Esophagus squamous epithelium (tissue), 5 donors: ENCODE results near the gene HECTD1. TPM values are rescaled to one million over a fixed set of nuclear protein-coding genes. Genes with fewer than 3 reads are reported as not detected.
"Not testable (repeated sequence)": the region's sequence is repeated elsewhere in the genome, so short reads cannot be mapped to it uniquely, and the experiment has no call there.

Source experiments
- DNase-seq: peaks from one replicate; lab custom pipeline; 2025; lab: John Stamatoyannopoulos, UW
- H3K27ac ChIP-seq, 4 donors: fragments of 200-600 bp; sonication (generic); one replicate each; pipeline ENCODE4 v1.5.1; 2016 to 2019; ENCODE audit warnings: mild to moderate bottlenecking in 1 of 4
- H3K27me3 ChIP-seq, 4 donors: fragments of 200-600 bp; sonication (generic); 1 replicate in 3 of 4; 2 replicates in 1 of 4; pipeline versions ENCODE4 v1.5.1 to v1.6.0; 2017 to 2021; ENCODE audit warnings: antibody characterized with exemption in 1 of 4
- H3K36me3 ChIP-seq, 3 donors: fragments of 200-600 bp; sonication (generic); one replicate each; pipeline ENCODE4 v1.5.1; 2016 to 2019
- H3K4me1 ChIP-seq, 3 donors: fragments of 200-600 bp; sonication (generic); one replicate each; pipeline ENCODE4 v1.5.1; 2017 to 2019
- H3K4me3 ChIP-seq, 4 donors: fragments of 200-600 bp; sonication (generic); 1 replicate in 3 of 4; 2 replicates in 1 of 4; pipeline ENCODE4 v1.5.1; 2016 to 2019; ENCODE audit warnings: mild to moderate bottlenecking in 2 of 4, moderate library complexity in 1 of 4
- H3K9me3 ChIP-seq, 3 donors: fragments of 200-600 bp; sonication (generic); one replicate each; pipeline ENCODE4 v1.5.1; 2016 to 2019
- CTCF ChIP-seq, 6 experiments: fragments of 450-650 bp in 4 of 6; fragments of 200-600 bp in 2 of 6; sonication (generic) in 2 of 6; IDR thresholded peaks; one replicate each; pipeline ENCODE4 v1.5.1; 2016 to 2019; ENCODE audit warnings: antibody characterized with exemption in 6 of 6, mild to moderate bottlenecking in 4 of 6, moderate library complexity in 4 of 6
- POLR2A ChIP-seq, 4 donors: fragments of 450-650 bp; IDR thresholded peaks; one replicate each; pipeline ENCODE4 v1.6.1; 2017; ENCODE audit warnings: antibody characterized with exemption in 4 of 4, mild to moderate bottlenecking in 4 of 4, moderate library complexity in 3 of 4
- WGBS, 2 donors: methylation state at CpG; one replicate each; pipeline ENCODE4 v1.1.5; 2018; 5-methylcytosine and 5-hydroxymethylcytosine counted together
- intact Hi-C: fragments of 100-400 bp; cut with DNase I; formaldehyde crosslinking; loops from one replicate; pipeline ENCODE4 v1.15.0; 2022
- total RNA-seq, 4 donors: library from RNA; depleted of rRNA; stranded (reverse); fragments of >200 nt; gene quantifications; one replicate each; pipeline ENCODE4 v1.1.0, GENCODE V29; 2016
- donor health status: DM: yes; HTN: yes; CAD: no.

The HECTD1 gene
- total RNA-seq, 4 donors from 2014 or later, result 175 to 250 (median 194) TPM

GRCh38 chr14:31096255-31096654, 111.3 kb downstream of the HECTD1 start:
- Histone ChIP-seq H3K4me3 (no peak overlapping the region), H3K4me1 (peaks cover 0 to 10% (median 0%) of the 10 kb centered on the region in 3 donors), H3K36me3 (peaks cover 12 to 49% (median 12%) of the 10 kb centered on the region in 3 donors), H3K27me3 (no peaks in the 10 kb centered on the region), H3K9me3 (no peaks in the 10 kb centered on the region), H3K27ac (no peak overlapping the region)
- intact Hi-C loops, result no loop called here
- no peak for DNase-seq
- 93 to 94% methylated on average over 6 of the region's 6 CpGs for WGBS, 2 donors
- TF ChIP-seq CTCF (IDR thresholded peaks at IDR 0.05), result no peak
- no peak for TF ChIP-seq POLR2A (IDR thresholded peaks at IDR 0.05)

GRCh38 chr14:31095817-31096216, 111.8 kb downstream of the HECTD1 start:
- peaks cover 8 to 45% (median 10%) of the 10 kb centered on the region in 3 donors for H3K36me3 ChIP-seq
- H3K27me3 ChIP-seq, H3K27ac ChIP-seq, H3K4me3 ChIP-seq, H3K9me3 ChIP-seq, intact Hi-C loops, DNase-seq: not testable (repeated sequence)
- H3K4me1 ChIP-seq, result peaks cover 0 to 14% (median 4%) of the 10 kb centered on the region in 3 donors
- WGBS, 2 donors, result 94 to 98% methylated on average over 8 of the region's 8 CpGs

- H3K27ac ChIP-seq, intact Hi-C loops, DNase-seq, H3K27me3 ChIP-seq, H3K4me3 ChIP-seq, H3K9me3 ChIP-seq: not testable (repeated sequence)
- WGBS, 2 donors, result 91 to 100% methylated on average over 8 to 9 of the region's 10 CpGs
- Histone ChIP-seq H3K4me1 (peaks cover 0 to 20% (median 11%) of the 10 kb centered on the region in 3 donors), H3K36me3 (peaks cover 0 to 28% (median 0%) of the 10 kb centered on the region in 3 donors)
Observed at GRCh38 chr14:31093884-31094839, 113.4 kb downstream of the HECTD1 start.

GRCh38 chr14:31092160-31092708, 115.4 kb downstream of the HECTD1 start:
- intact Hi-C loops, result no loop called here
- Histone ChIP-seq H3K4me1 (peaks cover 0 to 20% (median 11%) of the 10 kb centered on the region in 3 donors), H3K27ac (peak overlapping the region in 1 of 4 donors; percentile 73), H3K27me3 (no peaks in the 10 kb centered on the region), H3K36me3 (peaks cover 0 to 9% (median 0%) of the 10 kb centered on the region in 3 donors), H3K9me3 (no peaks in the 10 kb centered on the region), H3K4me3 (no peak overlapping the region)
- no peak for DNase-seq
- TF ChIP-seq POLR2A (IDR thresholded peaks at IDR 0.05), result no peak
- no peak for TF ChIP-seq CTCF (IDR thresholded peaks at IDR 0.05)
- 85 to 97% methylated on average over 2 of the region's 2 CpGs for WGBS, 2 donors

GRCh38 chr14:31090883-31091764, 116.5 kb downstream of the HECTD1 start:
- 62 to 78% methylated on average over 5 of the region's 5 CpGs for WGBS, 2 donors
- no peaks in the 10 kb centered on the region for H3K27me3 ChIP-seq
- H3K4me3 ChIP-seq, result no peak overlapping the region
- peaks cover 0 to 24% (median 11%) of the 10 kb centered on the region in 3 donors for H3K4me1 ChIP-seq
- H3K36me3 ChIP-seq, result no peaks in the 10 kb centered on the region
- DNase-seq, result no peak
- TF ChIP-seq POLR2A (IDR thresholded peaks at IDR 0.05) (no peak), CTCF (IDR thresholded peaks at IDR 0.05) (no peak)
- intact Hi-C loops, result no loop called here
- H3K27ac ChIP-seq, result peak overlapping the region; percentile 45 to 91 (median 62)
- H3K9me3 ChIP-seq, result no peaks in the 10 kb centered on the region

- H3K27me3 ChIP-seq, H3K4me3 ChIP-seq, intact Hi-C loops, DNase-seq, H3K27ac ChIP-seq, H3K9me3 ChIP-seq: not testable (repeated sequence)
- H3K4me1 ChIP-seq, result peaks cover 0 to 21% (median 11%) of the 10 kb centered on the region in 3 donors
- 62 to 76% methylated on average over 9 of the region's 9 CpGs for WGBS, 2 donors
- peaks cover 0 to 15% (median 0%) of the 10 kb centered on the region in 3 donors for H3K36me3 ChIP-seq
Observed at GRCh38 chr14:31086466-31086865, 121.1 kb downstream of the HECTD1 start.
